K562 (cell line): ENCODE data around the gene SMG9. TPM values are rescaled to one million over a fixed set of nuclear protein-coding genes. Genes with fewer than 3 reads are reported as not detected.

Experiments used
- DPF2 ChIP-seq: fragments of 450-650 bp; IDR thresholded peaks from 2 replicates; pipeline ENCODE4 v1.6.1; 2016
- ETV1 ChIP-seq: fragments of 450-650 bp; conservative IDR thresholded peaks from 2 replicates; pipeline ENCODE4 v1.6.1; 2016; ENCODE audit warnings: missing genetic modification characterization, control low read depth, low read depth, missing compliant biosample characterization
- HNRNPK ChIP-seq: fragments of 200-400 bp; formaldehyde crosslinking; IDR thresholded peaks from one replicate; pipeline ENCODE4 v1.6.1; 2018; ENCODE audit warnings: mild to moderate bottlenecking, low read depth, low read length; ENCODE audit not compliant: poor library complexity, severe bottlenecking
- JUND ChIP-seq, 2 experiments: IDR thresholded peaks; 2 replicates in 1 of 2; 3 replicates in 1 of 2; pipeline ENCODE4 v1.6.1; 2011; ENCODE audit warnings: borderline replicate concordance in 2 of 2, low read depth in 2 of 2, low read length in 2 of 2, improper control_type of control experiment in 1 of 2, missing biosample characterization in 1 of 2, missing genetic modification characterization in 1 of 2, missing genetic modification reagents in 1 of 2
- MTF1 ChIP-seq: fragments of 250-450 bp; sonication (Bioruptor Pico); IDR thresholded peaks from 2 replicates; pipeline ENCODE4 v1.9.0; 2021; ENCODE audit warnings: moderate library complexity, mild to moderate bottlenecking, inconsistent platforms, borderline replicate concordance
- PHF21A ChIP-seq: fragments of 450-650 bp; IDR thresholded peaks from 2 replicates; pipeline ENCODE4 v1.6.1; 2017; ENCODE audit warnings: low read depth, borderline replicate concordance
- POLR2A ChIP-seq: fragments of 450-650 bp; conservative IDR thresholded peaks from 2 replicates; pipeline ENCODE4 v1.6.1; 2016
- RAD51 ChIP-seq: fragments of 450-650 bp; IDR thresholded peaks from 2 replicates; pipeline ENCODE4 v1.7.1; 2016; ENCODE audit warnings: low read depth, mild to moderate bottlenecking, borderline replicate concordance
- RBFOX2 ChIP-seq: fragments of 200-400 bp; formaldehyde crosslinking; IDR thresholded peaks from 2 replicates; pipeline ENCODE4 v1.6.1; 2017; ENCODE audit warnings: low read depth, mild to moderate bottlenecking, low read length, moderate library complexity
- SIN3B ChIP-seq: fragments of 450-650 bp; IDR thresholded peaks from 2 replicates; pipeline ENCODE4 v1.6.1; 2017; ENCODE audit warnings: low read depth, mild to moderate bottlenecking, moderate library complexity
- SP1 ChIP-seq: sonication (generic); formaldehyde crosslinking; IDR thresholded peaks from 2 replicates; pipeline ENCODE4 v1.8.1; 2022; ENCODE audit warnings: mild to moderate bottlenecking, missing genetic modification reagents
- SRSF7 ChIP-seq: fragments of 200-400 bp; formaldehyde crosslinking; optimal IDR thresholded peaks from 2 replicates; pipeline ENCODE3; 2017; ENCODE audit warnings: mild to moderate bottlenecking, low read depth, low read length
- ZNF133 ChIP-seq: fragments of 250-450 bp; sonication (Bioruptor Pico); IDR thresholded peaks from 2 replicates; pipeline ENCODE4 v1.4.0; 2020; ENCODE audit warnings: mild to moderate bottlenecking
- ZNF23 ChIP-seq: fragments of 250-450 bp; sonication (Bioruptor Pico); IDR thresholded peaks from 2 replicates; pipeline ENCODE4 v1.4.0; 2020; ENCODE audit warnings: mild to moderate bottlenecking
- ZNF232 ChIP-seq: sonication (generic); formaldehyde crosslinking; IDR thresholded peaks from 2 replicates; pipeline ENCODE4 v1.8.0; 2022; ENCODE audit warnings: mild to moderate bottlenecking, missing genetic modification reagents
- ZNF41 ChIP-seq: fragments of 250-450 bp; sonication (Bioruptor Pico); conservative IDR thresholded peaks from 2 replicates; pipeline ENCODE4 v1.4.0; 2020; ENCODE audit warnings: mild to moderate bottlenecking
- ZNF436 ChIP-seq: fragments of 250-450, 450-650 bp; sonication (Bioruptor Pico); formaldehyde crosslinking; IDR thresholded peaks from 2 replicates; pipeline ENCODE4 v1.7.0; 2020; ENCODE audit warnings: mild to moderate bottlenecking
- ZNF766 ChIP-seq: fragments of 200-800 bp; sonication (Bioruptor generic); conservative IDR thresholded peaks from 2 replicates; pipeline ENCODE4 v1.6.1; 2016; ENCODE audit warnings: missing genetic modification characterization, missing compliant biosample characterization
- polyA plus RNA-seq, 8 experiments: library from polyadenylated mRNA; depleted of rRNA in 4 of 8; stranded (reverse) in 5 of 8; unstranded in 3 of 8; fragments of >200 nt; fragmentation: Nextera tagmentation in 2 of 8; fragmentation: Illumina TruSeq in 1 of 8; extraction: Ambion mirVana in 2 of 8; extraction: Trizol in 1 of 8; gene quantifications; 2 replicates each; pipeline versions ENCODE4 v1.2.1 to v1.2.3, GENCODE V29; 2011 to 2014; ENCODE audit warnings: inconsistent platforms in 1 of 8, missing spikeins in 1 of 8
- total RNA-seq, 7 experiments: library from RNA; depleted of rRNA in 6 of 7; stranded (reverse); fragments of >200 nt in 6 of 7; fragmentation: Illumina TruSeq in 2 of 7; extraction: Trizol in 2 of 7; gene quantifications; 2 replicates each; pipeline versions ENCODE4 v1.2.1 to v1.2.3, GENCODE V29; 2011 to 2021; ENCODE audit warnings: low replicate concordance in 1 of 7
- TF ChIP-seq, protein P1 (sequence below): fragments of 450-650 bp; formaldehyde crosslinking; IDR thresholded peaks from 2 replicates; pipeline ENCODE4 v1.4.0; 2022; ENCODE audit warnings: mild to moderate bottlenecking, moderate library complexity
- TF ChIP-seq, protein P2 (sequence below): fragments of 250-450 bp; sonication (Bioruptor Pico); IDR thresholded peaks from 2 replicates; pipeline ENCODE4 v1.9.0; 2021; ENCODE audit warnings: mild to moderate bottlenecking, inconsistent platforms
- TF ChIP-seq, protein P3 (sequence below): sonication (generic); formaldehyde crosslinking; IDR thresholded peaks from 2 replicates; pipeline ENCODE4 v1.9.0; 2022; ENCODE audit warnings: mild to moderate bottlenecking, missing genetic modification reagents
- TF ChIP-seq, protein P4 (sequence below): IDR thresholded peaks from 2 replicates; pipeline ENCODE4 v1.6.1; 2011; ENCODE audit not compliant: insufficient read length; ENCODE audit errors: extremely low read depth
- TF ChIP-seq, protein P5 (sequence below), 2 experiments: IDR thresholded peaks; 2 replicates each; pipeline ENCODE4 v1.6.1; 2011; ENCODE audit warnings: borderline replicate concordance in 1 of 2, control low read depth in 1 of 2, low read depth in 1 of 2, low read length in 1 of 2, mild to moderate bottlenecking in 1 of 2, mixed read lengths in 1 of 2, moderate library complexity in 1 of 2; ENCODE audit not compliant: insufficient read depth in 1 of 2, insufficient read length in 1 of 2, poor library complexity in 1 of 2, severe bottlenecking in 1 of 2; ENCODE audit errors: extremely low read depth in 1 of 2

The SMG9 gene
- total and polyA plus RNA-seq, 9 of the 15 experiments (the other 6 are each of a cell fraction or from before 2014, with no cell fraction given): 1.7 to 79.7 (median 40.2) TPM

DNA sequence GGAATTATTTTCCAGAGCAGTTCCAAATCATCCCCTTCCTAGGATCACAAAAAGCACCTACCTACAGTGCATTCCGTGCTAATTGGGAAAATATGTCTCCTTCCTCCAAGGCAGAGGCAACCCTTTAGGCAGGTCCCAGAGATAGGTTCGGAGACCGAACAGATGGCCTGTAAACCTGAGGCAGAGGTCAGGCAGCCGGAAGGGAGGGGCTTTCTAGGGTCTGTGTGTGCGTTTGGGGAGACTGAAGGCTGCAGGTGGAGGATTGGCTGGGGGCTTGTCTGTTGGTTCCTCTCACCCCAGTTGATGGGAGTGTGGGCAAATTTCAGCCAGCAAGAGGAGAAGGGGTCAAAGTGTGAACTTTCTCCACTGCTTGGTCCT is 19.0 kb upstream of the SMG9 start (continued):
- TF ChIP-seq SIN3B (no peak), JUND (IDR thresholded peaks at IDR 0.05; ENCODE audit: borderline replicate concordance, low read depth, low read length) (no peak), JUND (tag; IDR thresholded peaks at IDR 0.05; ENCODE audit: borderline replicate concordance, low read depth, low read length) (no peak; the same call in 2 of the 3 replicates), PHF21A (no peak), ETV1 (tag) (peak; percentile 18; the same call in 1 of the 2 replicates), ZNF766 (CRISPR knock-in tag) (no peak), RAD51 (0 out of 2 replicates have a peak, but pooled peaks have one; percentile 7), ZNF436 (CRISPR knock-in tag) (no peak), SRSF7 (no peak), ZNF133 (CRISPR knock-in tag) (no peak), RBFOX2 (no peak), ZNF41 (CRISPR knock-in tag) (no peak), ZNF23 (no peak), MTF1 (CRISPR knock-in tag) (no peak), HNRNPK (no peak), DPF2 (peak; percentile 48; the same call in 1 of the 2 replicates), ZNF232 (CRISPR knock-in tag) (no peak), SP1 (no peak), POLR2A (peak; percentile 72)
- TF ChIP-seq, protein P1, sequence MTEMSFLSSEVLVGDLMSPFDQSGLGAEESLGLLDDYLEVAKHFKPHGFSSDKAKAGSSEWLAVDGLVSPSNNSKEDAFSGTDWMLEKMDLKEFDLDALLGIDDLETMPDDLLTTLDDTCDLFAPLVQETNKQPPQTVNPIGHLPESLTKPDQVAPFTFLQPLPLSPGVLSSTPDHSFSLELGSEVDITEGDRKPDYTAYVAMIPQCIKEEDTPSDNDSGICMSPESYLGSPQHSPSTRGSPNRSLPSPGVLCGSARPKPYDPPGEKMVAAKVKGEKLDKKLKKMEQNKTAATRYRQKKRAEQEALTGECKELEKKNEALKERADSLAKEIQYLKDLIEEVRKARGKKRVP (CRISPR knock-in tag): no peak
- TF ChIP-seq, protein P2, sequence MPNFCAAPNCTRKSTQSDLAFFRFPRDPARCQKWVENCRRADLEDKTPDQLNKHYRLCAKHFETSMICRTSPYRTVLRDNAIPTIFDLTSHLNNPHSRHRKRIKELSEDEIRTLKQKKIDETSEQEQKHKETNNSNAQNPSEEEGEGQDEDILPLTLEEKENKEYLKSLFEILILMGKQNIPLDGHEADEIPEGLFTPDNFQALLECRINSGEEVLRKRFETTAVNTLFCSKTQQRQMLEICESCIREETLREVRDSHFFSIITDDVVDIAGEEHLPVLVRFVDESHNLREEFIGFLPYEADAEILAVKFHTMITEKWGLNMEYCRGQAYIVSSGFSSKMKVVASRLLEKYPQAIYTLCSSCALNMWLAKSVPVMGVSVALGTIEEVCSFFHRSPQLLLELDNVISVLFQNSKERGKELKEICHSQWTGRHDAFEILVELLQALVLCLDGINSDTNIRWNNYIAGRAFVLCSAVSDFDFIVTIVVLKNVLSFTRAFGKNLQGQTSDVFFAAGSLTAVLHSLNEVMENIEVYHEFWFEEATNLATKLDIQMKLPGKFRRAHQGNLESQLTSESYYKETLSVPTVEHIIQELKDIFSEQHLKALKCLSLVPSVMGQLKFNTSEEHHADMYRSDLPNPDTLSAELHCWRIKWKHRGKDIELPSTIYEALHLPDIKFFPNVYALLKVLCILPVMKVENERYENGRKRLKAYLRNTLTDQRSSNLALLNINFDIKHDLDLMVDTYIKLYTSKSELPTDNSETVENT (CRISPR knock-in tag): no peak
- TF ChIP-seq, protein P3, sequence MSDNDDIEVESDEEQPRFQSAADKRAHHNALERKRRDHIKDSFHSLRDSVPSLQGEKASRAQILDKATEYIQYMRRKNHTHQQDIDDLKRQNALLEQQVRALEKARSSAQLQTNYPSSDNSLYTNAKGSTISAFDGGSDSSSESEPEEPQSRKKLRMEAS (CRISPR knock-in tag): no peak
- TF ChIP-seq, protein P4, sequence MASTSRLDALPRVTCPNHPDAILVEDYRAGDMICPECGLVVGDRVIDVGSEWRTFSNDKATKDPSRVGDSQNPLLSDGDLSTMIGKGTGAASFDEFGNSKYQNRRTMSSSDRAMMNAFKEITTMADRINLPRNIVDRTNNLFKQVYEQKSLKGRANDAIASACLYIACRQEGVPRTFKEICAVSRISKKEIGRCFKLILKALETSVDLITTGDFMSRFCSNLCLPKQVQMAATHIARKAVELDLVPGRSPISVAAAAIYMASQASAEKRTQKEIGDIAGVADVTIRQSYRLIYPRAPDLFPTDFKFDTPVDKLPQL: peak; percentile 29
- TF ChIP-seq, protein P5, sequence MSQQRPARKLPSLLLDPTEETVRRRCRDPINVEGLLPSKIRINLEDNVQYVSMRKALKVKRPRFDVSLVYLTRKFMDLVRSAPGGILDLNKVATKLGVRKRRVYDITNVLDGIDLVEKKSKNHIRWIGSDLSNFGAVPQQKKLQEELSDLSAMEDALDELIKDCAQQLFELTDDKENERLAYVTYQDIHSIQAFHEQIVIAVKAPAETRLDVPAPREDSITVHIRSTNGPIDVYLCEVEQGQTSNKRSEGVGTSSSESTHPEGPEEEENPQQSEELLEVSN (IDR thresholded peaks at IDR 0.05; ENCODE audit: borderline replicate concordance in 1 of 2, extremely low read depth in 1 of 2, insufficient read depth in 1 of 2, insufficient read length in 1 of 2, low read depth in 1 of 2, low read length in 1 of 2, poor library complexity in 1 of 2, severe bottlenecking in 1 of 2): peak in 1 of 2 experiments; percentile 6
